Left lung (tissue), 10 donors: ENCODE results near the gene ZBTB17. TPM values are rescaled to one million over a fixed set of nuclear protein-coding genes. Genes with fewer than 3 reads are reported as not detected.

Experiments
- ATAC-seq: fragments of 200-7000 bp; cut with Tn5 transposase; one replicate; pipeline ENCODE4 v1.9.1; 2020; ENCODE audit warnings: moderate library complexity
- DNase-seq, 4 donors: peaks; one replicate each; pipeline ENCODE4 v3.0.0-alpha.2; 2013 to 2020
- H3K27ac ChIP-seq, 2 donors: fragments of 200-600 bp; sonication (generic) in 1 of 2; one replicate each; pipeline versions ENCODE4 v1.5.0 to v1.8.0; 2020 to 2021
- H3K27me3 ChIP-seq, 2 donors: fragments of 200-600 bp; sonication (generic) in 1 of 2; one replicate each; pipeline versions ENCODE4 v1.5.0 to v1.8.0; 2020 to 2021
- H3K36me3 ChIP-seq, 2 donors: fragments of 200-600 bp; sonication (generic) in 1 of 2; one replicate each; pipeline versions ENCODE4 v1.5.0 to v1.8.0; 2020 to 2021
- H3K4me1 ChIP-seq, 2 donors: fragments of 200-600 bp; one replicate each; pipeline ENCODE4 v1.8.0; 2021
- H3K4me3 ChIP-seq, 2 donors: fragments of 200-600 bp; sonication (generic) in 1 of 2; one replicate each; pipeline versions ENCODE4 v1.5.0 to v1.8.0; 2020 to 2021; ENCODE audit warnings: mild to moderate bottlenecking in 1 of 2
- H3K9me3 ChIP-seq, 2 donors: fragments of 200-600 bp; sonication (generic) in 1 of 2; one replicate each; pipeline versions ENCODE4 v1.5.0 to v1.8.0; 2020 to 2021
- intact Hi-C, 2 donors: fragments of 100-400 bp; cut with DNase I; formaldehyde crosslinking; loops; one replicate each; pipeline versions ENCODE4 v1.11.2 to v1.14.2; 2022
- polyA plus RNA-seq, 6 donors: library from polyadenylated mRNA; unstranded; fragments of 120-200 nt; gene quantifications; one replicate each; pipeline ENCODE4 v1.2.1, GENCODE V29; 2013; ENCODE audit not compliant: insufficient read length in 6 of 6
- total RNA-seq, 2 donors: library from RNA; stranded (reverse); fragmentation: NEBNext Ultra II Directional; extraction: Animal tissue kit (Norgen Biotek cat#: 25700); gene quantifications; one replicate each; pipeline ENCODE4 v1.2.1, GENCODE V29; 2021
- TF ChIP-seq, protein P1 (sequence below), 2 donors: fragments of 200-600 bp; sonication (generic) in 1 of 2; IDR thresholded peaks; one replicate each; pipeline versions ENCODE4 v1.5.0 to v1.8.0; 2021; ENCODE audit warnings: antibody characterized with exemption in 2 of 2
- donor health status: DM: no; HTN: yes; CAD: no.
- donor health status: DM: no; HTN: no; CAD: no.

Gene ZBTB17
- total and polyA plus RNA-seq, 8 donors = 27.4 to 46.5 (median 33.1) TPM

DNA sequence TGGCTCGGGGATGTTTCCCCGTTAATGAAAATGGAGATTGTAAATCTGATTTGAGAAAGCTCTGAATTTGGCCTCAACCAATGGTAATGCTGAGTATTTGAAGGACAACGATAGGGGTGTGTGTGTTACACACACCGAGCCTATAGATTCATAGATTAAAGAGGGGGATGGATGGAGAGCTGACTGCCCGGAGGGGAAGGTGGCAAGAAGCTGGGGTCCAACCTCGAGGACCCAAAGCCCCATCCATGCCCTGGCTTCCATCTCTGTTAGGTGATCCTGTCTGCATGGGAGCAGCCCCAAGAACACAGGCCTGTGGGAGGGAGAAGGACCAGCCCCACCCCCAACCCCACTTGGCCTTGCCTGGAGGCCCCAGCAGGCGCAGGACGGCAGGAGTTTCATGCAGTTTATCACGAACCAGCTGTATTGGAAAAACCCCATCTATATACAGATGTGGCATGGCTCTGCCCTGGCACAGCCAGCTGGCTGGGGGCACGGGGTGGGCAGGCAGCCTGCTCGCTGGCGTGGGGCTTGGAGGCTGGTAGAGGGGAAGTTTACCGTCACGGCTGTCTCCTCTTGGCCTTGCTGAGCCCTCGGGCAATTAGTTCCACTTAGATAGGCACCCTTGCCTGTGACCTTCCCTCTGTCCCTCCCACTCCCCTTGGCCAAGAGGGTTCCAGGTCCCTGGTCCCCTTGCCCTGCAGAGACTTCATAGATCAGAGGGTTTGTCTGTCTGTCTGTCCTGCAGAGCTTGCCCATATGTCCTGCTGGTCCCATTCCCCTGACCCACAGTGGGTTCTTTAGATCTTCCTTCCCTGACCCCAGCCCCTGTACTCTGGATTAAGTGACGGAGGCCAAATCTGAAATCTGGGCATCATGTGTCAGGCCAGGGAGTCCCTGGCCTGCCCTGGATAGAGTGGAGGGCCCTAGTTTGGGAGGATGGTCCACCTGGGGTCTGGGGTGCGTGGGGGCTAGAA is 38.9 kb upstream of the ZBTB17 start:
- DNase-seq (peak in 1 of 4 donors; percentile 23), ATAC-seq (no peak)
- Histone ChIP-seq H3K36me3 (no peaks in the 10 kb centered on the region), H3K4me1 (peaks cover 17 to 23% of the 10 kb centered on the region in 2 donors), H3K27me3 (peaks cover 0 to 13% of the 10 kb centered on the region in 2 donors), H3K27ac (no peak overlapping the region), H3K9me3 (no peaks in the 10 kb centered on the region), H3K4me3 (no peak overlapping the region)
- TF ChIP-seq, protein P1, sequence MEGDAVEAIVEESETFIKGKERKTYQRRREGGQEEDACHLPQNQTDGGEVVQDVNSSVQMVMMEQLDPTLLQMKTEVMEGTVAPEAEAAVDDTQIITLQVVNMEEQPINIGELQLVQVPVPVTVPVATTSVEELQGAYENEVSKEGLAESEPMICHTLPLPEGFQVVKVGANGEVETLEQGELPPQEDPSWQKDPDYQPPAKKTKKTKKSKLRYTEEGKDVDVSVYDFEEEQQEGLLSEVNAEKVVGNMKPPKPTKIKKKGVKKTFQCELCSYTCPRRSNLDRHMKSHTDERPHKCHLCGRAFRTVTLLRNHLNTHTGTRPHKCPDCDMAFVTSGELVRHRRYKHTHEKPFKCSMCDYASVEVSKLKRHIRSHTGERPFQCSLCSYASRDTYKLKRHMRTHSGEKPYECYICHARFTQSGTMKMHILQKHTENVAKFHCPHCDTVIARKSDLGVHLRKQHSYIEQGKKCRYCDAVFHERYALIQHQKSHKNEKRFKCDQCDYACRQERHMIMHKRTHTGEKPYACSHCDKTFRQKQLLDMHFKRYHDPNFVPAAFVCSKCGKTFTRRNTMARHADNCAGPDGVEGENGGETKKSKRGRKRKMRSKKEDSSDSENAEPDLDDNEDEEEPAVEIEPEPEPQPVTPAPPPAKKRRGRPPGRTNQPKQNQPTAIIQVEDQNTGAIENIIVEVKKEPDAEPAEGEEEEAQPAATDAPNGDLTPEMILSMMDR (IDR thresholded peaks at IDR 0.05) = no peak
- intact Hi-C loops = no loop called here

DNA sequence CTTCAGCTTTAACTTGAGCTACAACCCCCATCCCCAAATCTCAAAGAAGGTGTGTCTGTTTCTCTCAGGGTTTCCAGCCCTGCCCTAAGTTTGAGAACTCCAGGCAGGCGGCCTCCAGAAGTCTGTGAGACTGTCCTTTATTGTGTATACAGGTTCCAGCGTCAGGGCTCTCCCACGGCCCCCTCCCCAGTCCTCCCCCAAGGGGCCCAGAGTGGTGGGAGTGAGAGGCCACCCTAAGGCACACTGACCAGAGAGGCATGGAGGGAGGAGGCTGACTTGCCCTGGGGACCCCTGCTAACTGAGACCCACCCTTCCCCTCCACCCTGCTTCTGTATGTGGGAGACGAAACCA is 38.0 kb upstream of the ZBTB17 start:
- DNase-seq (no peak), ATAC-seq (no peak)
- Histone ChIP-seq H3K9me3 (no peaks in the 10 kb centered on the region), H3K4me1 (peaks cover 17 to 20% of the 10 kb centered on the region in 2 donors), H3K4me3 (no peak overlapping the region), H3K27ac (peak overlapping the region in 1 of 2 donors; percentile 70), H3K36me3 (no peaks in the 10 kb centered on the region), H3K27me3 (peaks cover 0 to 13% of the 10 kb centered on the region in 2 donors)
- TF ChIP-seq, protein P1 (IDR thresholded peaks at IDR 0.05) = no peak
- intact Hi-C loops = no loop called here

DNA sequence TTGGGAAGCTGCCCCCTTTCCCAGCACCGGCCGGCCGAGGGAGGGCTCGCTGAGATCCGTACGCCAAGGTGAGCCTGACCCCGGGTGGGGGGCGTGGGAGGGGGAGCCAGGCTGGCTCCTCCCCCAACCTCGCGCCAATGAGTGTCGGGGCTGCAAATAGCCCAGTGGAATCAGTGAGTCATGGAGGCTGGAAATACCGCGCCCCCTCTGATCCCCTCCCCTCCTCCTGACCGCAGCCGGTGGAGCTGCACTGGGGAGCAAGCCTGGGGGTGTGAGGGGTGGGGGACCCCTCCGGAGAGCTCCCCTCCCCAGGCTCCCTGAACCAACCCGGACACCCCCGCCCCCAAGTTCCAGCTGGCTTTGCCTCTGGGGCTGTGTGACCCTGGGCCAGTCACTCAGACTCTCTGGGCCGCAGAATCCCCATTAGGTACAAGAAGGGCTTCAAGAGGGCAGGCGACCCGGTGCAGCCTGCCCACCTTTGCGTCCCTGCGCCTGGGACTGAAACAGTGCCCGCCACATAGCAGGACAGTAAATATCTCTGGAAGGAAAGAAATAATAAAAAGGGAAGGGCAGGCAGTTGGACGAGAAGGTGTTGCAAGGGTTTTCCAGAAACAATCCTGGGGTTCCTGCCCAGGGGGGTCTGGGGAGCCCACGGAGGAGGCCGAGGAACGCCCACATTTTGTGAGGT is 37.5 kb upstream of the ZBTB17 start:
- Histone ChIP-seq H3K36me3 (no peaks in the 10 kb centered on the region), H3K9me3 (no peaks in the 10 kb centered on the region), H3K27ac (peak overlapping the region in 1 of 2 donors; percentile 70), H3K4me3 (peak overlapping the region; percentile 29 to 41), H3K27me3 (peaks cover 0 to 13% of the 10 kb centered on the region in 2 donors), H3K4me1 (peaks cover 17% of the 10 kb centered on the region in 2 donors)
- DNase-seq (peak in 2 of 4 donors; percentile 73 to 78), ATAC-seq (peak; percentile 76)
- TF ChIP-seq, protein P1 (IDR thresholded peaks at IDR 0.05) = no peak
- intact Hi-C loops = no loop called here

DNA sequence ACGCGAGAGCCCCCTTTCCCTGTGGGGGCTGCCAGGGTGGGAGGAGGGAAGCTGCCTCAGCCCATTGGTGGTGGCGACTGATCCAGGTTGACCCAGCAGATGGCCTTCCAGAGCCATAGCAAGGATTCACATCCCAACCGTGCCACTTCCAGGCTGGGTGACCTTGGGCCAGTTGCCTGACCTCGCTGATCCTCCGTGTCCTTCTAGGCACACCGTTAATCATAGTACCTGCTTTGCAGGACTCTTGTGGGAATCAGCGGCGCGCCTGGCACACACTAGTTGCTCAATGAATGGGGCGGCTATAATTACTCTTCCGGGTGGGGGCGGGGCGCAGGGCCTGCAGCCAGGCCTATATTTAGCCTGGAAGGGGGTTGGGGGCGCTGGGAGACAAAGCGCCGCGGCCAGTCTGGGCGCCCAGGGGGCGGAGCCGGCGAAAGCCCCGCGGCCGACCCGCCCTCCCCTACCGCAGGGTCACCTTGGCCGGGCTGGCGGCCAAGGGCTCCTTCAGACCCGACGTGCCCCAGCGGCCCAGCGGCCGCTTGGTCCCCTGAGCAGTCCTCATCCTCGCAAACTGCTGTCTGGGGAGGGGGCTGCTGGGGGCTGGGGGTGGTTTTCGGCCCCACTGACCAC is 36.8 kb upstream of the ZBTB17 start:
- TF ChIP-seq, protein P1 (IDR thresholded peaks at IDR 0.05) = no peak
- H3K27me3 ChIP-seq = peaks cover 0 to 13% of the 10 kb centered on the region in 2 donors
- ATAC-seq = peak; percentile 85
- no peaks in the 10 kb centered on the region for H3K36me3 ChIP-seq
- peak overlapping the region in 1 of 2 donors; percentile 70 for H3K27ac ChIP-seq
- peak overlapping the region; percentile 29 to 41 for H3K4me3 ChIP-seq
- peak in 3 of 4 donors; percentile 76 to 87 (median 82) for DNase-seq
- intact Hi-C loops = no loop called here
- no peaks in the 10 kb centered on the region for H3K9me3 ChIP-seq
- H3K4me1 ChIP-seq = peaks cover 11 to 17% of the 10 kb centered on the region in 2 donors
